ENCODE measurements around the gene TRPV6.

The TRPV6 gene

GRCh38 chr7:142868986-142869415 is 16.5 kb downstream of the TRPV6 start:
- DNase-seq (ENCODE audit: low read depth), result no peak

DNA sequence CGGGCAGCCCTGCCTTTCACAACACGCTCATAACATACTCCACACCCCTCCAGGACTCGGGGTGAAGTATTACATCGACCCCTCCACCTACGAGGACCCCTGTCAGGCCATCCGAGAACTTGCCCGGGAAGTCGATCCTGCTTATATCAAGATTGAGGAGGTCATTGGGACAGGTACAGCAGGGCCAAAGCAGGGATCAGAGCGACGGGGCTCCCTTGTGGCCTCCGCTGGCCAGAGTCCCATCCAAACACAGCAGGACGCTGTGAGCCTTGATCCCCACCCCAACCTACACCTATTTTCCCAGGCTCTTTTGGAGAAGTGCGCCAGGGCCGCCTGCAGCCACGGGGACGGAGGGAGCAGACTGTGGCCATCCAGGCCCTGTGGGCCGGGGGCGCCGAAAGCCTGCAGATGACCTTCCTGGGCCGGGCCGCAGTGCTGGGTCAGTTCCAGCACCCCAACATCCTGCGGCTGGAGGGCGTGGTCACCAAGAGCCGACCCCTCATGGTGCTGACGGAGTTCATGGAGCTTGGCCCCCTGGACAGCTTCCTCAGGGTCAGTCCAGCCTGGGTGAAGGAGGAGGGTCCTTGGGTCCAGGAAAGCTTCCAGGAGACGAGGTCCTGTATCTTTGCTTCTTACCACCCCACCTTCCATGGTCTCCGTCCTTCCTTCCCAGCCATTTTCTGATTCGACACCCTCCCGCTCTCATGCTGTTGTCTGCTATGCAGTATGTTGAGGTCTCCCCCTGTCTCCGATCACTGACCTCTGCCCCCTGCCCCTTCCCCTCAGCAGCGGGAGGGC is 17.2 kb downstream of the TRPV6 start:
- DNase-seq (ENCODE audit: low read depth), result no peak

GRCh38 chr7:142867398-142868187 is 18.0 kb downstream of the TRPV6 start:
- no peak for DNase-seq (ENCODE audit: low read depth)

- DNase-seq (ENCODE audit: low read depth), result no peak
These were observed 18.5 kb downstream of the TRPV6 start for GRCh38 chr7:142867097-142867378.

GRCh38 chr7:142866361-142867096 is 19.0 kb downstream of the TRPV6 start:
- no peak for DNase-seq (ENCODE audit: low read depth)

DNA sequence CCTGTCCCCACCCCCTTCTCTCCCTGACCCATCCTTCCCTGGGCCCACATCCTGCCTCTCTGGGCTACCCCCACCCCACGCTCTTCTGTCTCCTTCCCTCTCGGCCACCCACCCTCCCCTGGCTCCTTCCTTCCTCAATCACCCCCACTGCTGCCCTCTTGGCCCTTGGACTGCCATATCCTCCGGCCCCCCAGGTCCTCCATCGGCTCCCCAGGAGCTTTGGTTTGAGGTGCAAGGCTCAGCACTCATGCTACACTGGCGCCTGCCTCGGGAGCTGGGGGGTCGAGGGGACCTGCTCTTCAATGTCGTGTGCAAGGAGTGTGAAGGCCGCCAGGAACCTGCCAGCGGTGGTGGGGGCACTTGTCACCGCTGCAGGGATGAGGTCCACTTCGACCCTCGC is 19.8 kb downstream of the TRPV6 start:
- no peak for DNase-seq (ENCODE audit: low read depth)

GRCh38 chr7:142864980-142865747 is 20.4 kb downstream of the TRPV6 start:
- no peak for DNase-seq (ENCODE audit: low read depth)

DNA sequence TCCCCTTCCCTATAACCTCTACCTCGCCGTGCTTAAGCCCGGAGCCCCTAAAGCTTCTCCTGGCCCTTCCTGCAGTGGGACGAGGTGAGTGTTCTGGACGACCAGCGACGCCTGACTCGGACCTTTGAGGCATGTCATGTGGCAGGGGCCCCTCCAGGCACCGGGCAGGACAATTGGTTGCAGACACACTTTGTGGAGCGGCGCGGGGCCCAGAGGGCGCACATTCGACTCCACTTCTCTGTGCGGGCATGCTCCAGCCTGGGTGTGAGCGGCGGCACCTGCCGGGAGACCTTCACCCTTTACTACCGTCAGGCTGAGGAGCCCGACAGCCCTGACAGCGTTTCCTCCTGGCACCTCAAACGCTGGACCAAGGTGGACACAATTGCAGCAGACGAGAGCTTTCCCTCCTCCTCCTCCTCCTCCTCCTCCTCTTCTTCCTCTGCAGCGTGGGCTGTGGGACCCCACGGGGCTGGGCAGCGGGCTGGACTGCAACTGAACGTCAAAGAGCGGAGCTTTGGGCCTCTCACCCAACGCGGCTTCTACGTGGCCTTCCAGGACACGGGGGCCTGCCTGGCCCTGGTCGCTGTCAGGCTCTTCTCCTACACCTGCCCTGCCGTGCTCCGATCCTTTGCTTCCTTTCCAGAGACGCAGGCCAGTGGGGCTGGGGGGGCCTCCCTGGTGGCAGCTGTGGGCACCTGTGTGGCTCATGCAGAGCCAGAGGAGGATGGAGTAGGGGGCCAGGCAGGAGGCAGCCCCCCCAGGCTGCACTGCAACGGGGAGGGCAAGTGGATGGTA is 21.5 kb downstream of the TRPV6 start:
- DNase-seq (ENCODE audit: low read depth), result no peak

- no peak for DNase-seq (ENCODE audit: low read depth)
These were observed 22.7 kb downstream of the TRPV6 start for GRCh38 chr7:142862786-142863400.

DNA sequence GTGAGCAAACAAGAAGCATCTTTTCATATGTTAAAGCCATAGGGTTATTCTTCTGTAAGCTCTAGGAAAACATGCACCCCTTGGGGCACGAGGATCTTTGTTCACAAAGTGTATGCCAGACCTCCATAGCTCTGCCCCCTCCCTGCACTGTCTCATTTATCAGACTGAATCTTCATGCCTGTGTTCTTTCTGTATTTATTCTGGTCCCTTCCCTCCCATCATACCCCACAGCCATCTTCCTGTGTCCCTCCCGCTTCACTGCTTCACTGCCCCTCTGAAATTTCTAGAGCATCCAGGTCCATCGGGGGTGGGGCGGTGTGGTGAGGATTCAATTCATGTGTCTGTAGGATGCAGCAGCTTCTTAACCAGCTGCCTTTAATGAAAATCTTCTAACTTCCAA is 23.2 kb downstream of the TRPV6 start:
- DNase-seq (ENCODE audit: low read depth), result no peak

DNA sequence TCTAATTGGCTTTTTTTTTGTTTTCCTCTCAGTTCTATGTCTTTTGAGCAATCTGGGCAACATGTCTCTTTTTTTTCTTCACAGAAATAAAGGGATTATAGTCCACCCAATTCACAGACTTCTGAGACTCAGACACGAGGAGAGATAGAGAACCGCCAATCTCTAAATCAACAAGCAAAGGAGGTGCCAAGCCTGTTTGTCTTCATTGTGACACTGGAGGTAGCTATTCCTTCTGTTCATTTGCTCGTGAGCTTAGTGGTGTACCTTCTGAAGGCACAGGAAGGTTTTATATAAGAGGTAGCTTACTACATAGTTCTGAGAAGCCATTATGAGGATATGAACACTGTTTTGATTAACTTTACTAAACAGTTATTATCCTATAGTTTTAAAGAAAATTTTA is 24.6 kb downstream of the TRPV6 start:
- DNase-seq (ENCODE audit: low read depth), result no peak

- DNase-seq (ENCODE audit: low read depth), result no peak
These were observed 25.7 kb downstream of the TRPV6 start for GRCh38 chr7:142859829-142860228.

DNA sequence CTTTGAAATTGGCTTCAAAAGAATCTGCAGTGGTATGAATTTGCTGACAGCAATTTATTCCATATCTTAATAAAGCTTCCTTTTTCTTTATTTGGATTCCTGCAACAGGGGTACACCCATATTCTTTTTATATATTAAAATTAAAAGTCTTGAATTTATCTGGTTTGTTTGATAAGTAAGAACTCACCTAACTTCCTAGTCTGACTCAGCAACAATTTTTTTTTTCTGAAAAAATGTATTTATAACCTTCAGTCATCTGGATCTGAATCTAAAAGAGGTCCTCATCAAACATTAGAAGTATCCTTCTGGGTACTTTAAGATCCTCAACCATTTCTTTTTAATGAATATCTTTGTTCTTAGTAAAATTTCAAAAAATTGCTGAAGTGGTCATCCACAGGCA is 26.1 kb downstream of the TRPV6 start:
- no peak for DNase-seq (ENCODE audit: low read depth)

DNA sequence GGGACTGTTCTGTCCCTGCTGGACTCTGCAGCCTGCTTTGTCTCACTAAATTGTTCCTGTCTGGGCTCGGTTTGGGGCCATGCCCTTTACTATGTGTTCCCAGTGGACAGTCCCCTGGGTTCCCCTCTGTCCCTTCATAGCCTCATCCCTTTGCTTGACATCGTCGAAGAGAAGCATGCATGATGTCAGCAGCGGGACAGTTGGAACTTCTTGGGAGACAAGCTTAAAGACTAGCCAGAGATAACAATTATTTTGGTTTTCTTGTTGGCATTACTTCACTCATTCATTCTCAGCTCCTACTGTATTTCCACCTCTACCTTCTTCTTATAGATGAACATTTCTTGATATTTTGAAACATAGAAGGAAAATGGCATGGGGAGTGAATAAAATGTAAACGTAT is 27.9 kb downstream of the TRPV6 start:
- no peak for DNase-seq (ENCODE audit: low read depth)

- DNase-seq (ENCODE audit: low read depth), result no peak
These were observed 28.8 kb downstream of the TRPV6 start for GRCh38 chr7:142856565-142857245.

DNA sequence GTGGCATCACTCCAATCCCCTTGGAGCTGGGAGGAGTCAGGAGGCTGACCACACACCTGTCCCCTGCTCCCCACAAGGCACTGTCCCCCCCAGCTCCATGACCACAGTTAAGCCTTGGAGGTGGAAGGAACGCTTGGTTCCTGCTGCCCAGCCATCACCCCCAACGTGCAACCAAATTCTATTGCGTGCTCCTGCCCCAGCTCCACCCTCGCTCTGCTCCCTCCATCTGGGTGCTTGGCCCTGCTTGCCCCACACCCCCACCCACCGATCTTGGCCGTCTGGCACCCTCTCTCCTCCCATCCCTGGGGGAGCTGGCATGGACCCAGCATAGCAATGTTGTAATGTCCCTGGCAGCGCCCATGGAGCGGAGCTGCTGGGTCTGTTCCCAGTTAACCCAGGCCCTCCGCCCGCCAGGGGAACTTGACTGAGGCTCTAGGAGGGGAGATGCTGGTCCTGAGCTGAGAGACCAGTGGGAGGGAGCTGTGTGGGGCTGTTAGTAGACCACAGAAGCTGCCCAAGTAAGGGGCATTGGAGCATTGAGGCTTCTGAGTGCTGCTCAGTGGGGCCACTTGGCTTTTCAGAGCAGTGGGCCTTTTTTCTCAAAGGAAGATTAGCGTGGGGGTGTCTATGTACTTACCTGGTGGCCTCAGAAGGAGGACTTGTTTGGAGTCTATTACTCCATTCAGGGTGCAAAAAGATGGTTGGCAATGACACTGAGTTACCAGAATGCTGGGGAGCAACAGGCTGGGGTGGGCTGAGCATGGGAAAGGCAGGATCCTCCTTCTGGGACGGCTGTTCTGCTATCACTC is 29.6 kb downstream of the TRPV6 start:
- DNase-seq (ENCODE audit: low read depth), result no peak

- no peak for DNase-seq (ENCODE audit: low read depth)
These were observed 30.3 kb downstream of the TRPV6 start for GRCh38 chr7:142855114-142855743.

GRCh38 chr7:142854372-142855113 is 31.0 kb downstream of the TRPV6 start, which contains the start of gene EPHB6:
Gene EPHB6, plus strand, starts transcription at chr7:142855076. Its CDS starts 8,152 bp downstream, at chr7:142863228.
- DNase-seq (ENCODE audit: low read depth), result peak; percentile 34
